Measurements from ENCODE around the gene LCN10.
"Not testable (repeated sequence)": the region's sequence is repeated elsewhere in the genome, so short reads cannot be mapped to it uniquely, and the experiment has no call there.

LCN10 gene

GRCh38 chr9:136757328-136757727 is 14.6 kb upstream of the LCN10 start:
- no peaks in the 10 kb centered on the region for H3K27me3 ChIP-seq (ENCODE audit: insufficient read depth, poor library complexity, severe bottlenecking)
- no peak overlapping the region for H3K4me3 ChIP-seq (replicated peaks; ENCODE audit: insufficient read depth, low read length)
- no peak for DNase-seq (ENCODE audit: low read depth in 1 of 2, low spot score in 1 of 2)
- H3K27ac ChIP-seq (replicated peaks): no peak overlapping the region
- TF ChIP-seq GABPA (IDR thresholded peaks at IDR 0.05; ENCODE audit: low read depth): no peak
- no peak for TF ChIP-seq REST (IDR thresholded peaks at IDR 0.05; ENCODE audit: insufficient replicate concordance, low read depth)
- TF ChIP-seq SPI1 (IDR thresholded peaks at IDR 0.05; ENCODE audit: borderline replicate concordance, low read depth): no peak
- no peak for TF ChIP-seq CTCF (IDR thresholded peaks at IDR 0.05; ENCODE audit: insufficient read depth, low read length)
- no peak for TF ChIP-seq POLR2AphosphoS5 (IDR thresholded peaks at IDR 0.05; ENCODE audit: low read depth)

- TF ChIP-seq REST (IDR thresholded peaks at IDR 0.05; ENCODE audit: insufficient replicate concordance, low read depth): no peak
- TF ChIP-seq GABPA (IDR thresholded peaks at IDR 0.05; ENCODE audit: low read depth): no peak
- TF ChIP-seq SPI1 (IDR thresholded peaks at IDR 0.05; ENCODE audit: borderline replicate concordance, low read depth): no peak
- TF ChIP-seq POLR2AphosphoS5 (IDR thresholded peaks at IDR 0.05; ENCODE audit: low read depth): no peak
- no peak for TF ChIP-seq CTCF (IDR thresholded peaks at IDR 0.05; ENCODE audit: insufficient read depth, low read length)
- DNase-seq (ENCODE audit: low read depth in 1 of 2, low spot score in 1 of 2): no peak
- no peaks in the 10 kb centered on the region for H3K27me3 ChIP-seq (ENCODE audit: insufficient read depth, poor library complexity, severe bottlenecking)
- H3K4me3 ChIP-seq (replicated peaks; ENCODE audit: insufficient read depth, low read length): no peak overlapping the region
- no peak overlapping the region for H3K27ac ChIP-seq (replicated peaks)
Observed at GRCh38 chr9:136756836-136757235, 14.1 kb upstream of the LCN10 start.

- TF ChIP-seq REST (IDR thresholded peaks at IDR 0.05; ENCODE audit: insufficient replicate concordance, low read depth) (no peak), GABPA (IDR thresholded peaks at IDR 0.05; ENCODE audit: low read depth) (no peak), SPI1 (IDR thresholded peaks at IDR 0.05; ENCODE audit: borderline replicate concordance, low read depth) (no peak), CTCF (IDR thresholded peaks at IDR 0.05; ENCODE audit: insufficient read depth, low read length) (no peak), POLR2AphosphoS5 (IDR thresholded peaks at IDR 0.05; ENCODE audit: low read depth) (no peak)
- no peaks in the 10 kb centered on the region for H3K27me3 ChIP-seq (ENCODE audit: insufficient read depth, poor library complexity, severe bottlenecking)
- no peak for DNase-seq (ENCODE audit: low read depth in 1 of 2, low spot score in 1 of 2)
- no peak overlapping the region for H3K4me3 ChIP-seq (replicated peaks; ENCODE audit: insufficient read depth, low read length)
- no peak overlapping the region for H3K27ac ChIP-seq (replicated peaks)
Observed at GRCh38 chr9:136756134-136756438, 13.3 kb upstream of the LCN10 start.

GRCh38 chr9:136755302-136756133 is 12.8 kb upstream of the LCN10 start:
- DNase-seq (ENCODE audit: low read depth in 1 of 2, low spot score in 1 of 2); H3K27me3 ChIP-seq (ENCODE audit: insufficient read depth, poor library complexity, severe bottlenecking); H3K4me3 ChIP-seq (replicated peaks; ENCODE audit: insufficient read depth, low read length); H3K27ac ChIP-seq (replicated peaks): not testable (repeated sequence)
